ENCODE data around the gene VSIG10L. TPM values are rescaled to one million over a fixed set of nuclear protein-coding genes. Genes with fewer than 3 reads are reported as not detected.

VSIG10L gene
- total RNA-seq, 2 experiments from 2014 or later = 1.8 to 2.0 TPM

GRCh38 chr19:51372021-51372648, 30.2 kb upstream of the VSIG10L start:
- Mint-ChIP-seq H3K36me3 (ENCODE audit: low read depth) (peaks cover 46% of the 10 kb centered on the region), H3K4me3 (peak overlapping the region; percentile 96), H3K27ac (peak overlapping the region; percentile 100), H3K9me3 (ENCODE audit: insufficient read depth) (no peaks in the 10 kb centered on the region), H3K27me3 (ENCODE audit: low read depth) (no peaks in the 10 kb centered on the region), H3K4me1 (ENCODE audit: low read depth) (peaks cover 91% of the 10 kb centered on the region)
- ATAC-seq = no peak
- POLR2A ChIA-PET = interaction anchor here (0.8 to 5.6 kb wide), 8 partner anchors 9 to 76 kb away, joined by 3 to 68 read pairs (median 6); partner anchors contain the start of gene VSIG10L
- CTCF ChIA-PET = interaction anchor here (1.1 to 5.8 kb wide), 6 partner anchors 22 to 213 kb away, joined by 3 to 39 read pairs (median 5); no protein-coding TSS in a partner anchor
- DNase-seq = no peak

- CTCF ChIA-PET = interaction anchor here (0.8 to 5.8 kb wide), 5 partner anchors 23 to 69 kb away, joined by 3 to 39 read pairs (median 6); partner anchors contain the start of gene SIGLEC10
- Mint-ChIP-seq H3K4me3 (peak overlapping the region; percentile 96), H3K27ac (peak overlapping the region; percentile 100), H3K4me1 (ENCODE audit: low read depth) (peaks cover 85% of the 10 kb centered on the region), H3K27me3 (ENCODE audit: low read depth) (no peaks in the 10 kb centered on the region), H3K9me3 (ENCODE audit: insufficient read depth) (no peaks in the 10 kb centered on the region), H3K36me3 (ENCODE audit: low read depth) (peaks cover 53% of the 10 kb centered on the region)
- POLR2A ChIA-PET = interaction anchor here (1.7 to 5.6 kb wide), 4 partner anchors 9 to 30 kb away, joined by 5 to 68 read pairs (median 8); partner anchors contain the start of gene VSIG10L
- no peak for DNase-seq
- no peak for ATAC-seq
Measured at GRCh38 chr19:51371186-51371690, 29.3 kb upstream of the VSIG10L start.

- ChIA-PET POLR2A (interaction anchor here (5.6 kb wide), 1 partner anchor 25 kb away, joined by 68 read pairs; no protein-coding TSS in a partner anchor), CTCF (interaction anchor here (0.7 to 5.8 kb wide), 4 partner anchors 13 to 30 kb away, joined by 3 to 39 read pairs (median 4); no protein-coding TSS in a partner anchor)
- peak overlapping the region; percentile 96 for H3K4me3 Mint-ChIP-seq
- no peak for DNase-seq
- no peaks in the 10 kb centered on the region for H3K9me3 Mint-ChIP-seq (ENCODE audit: insufficient read depth)
- H3K36me3 Mint-ChIP-seq (ENCODE audit: low read depth) = peaks cover 54% of the 10 kb centered on the region
- H3K27me3 Mint-ChIP-seq (ENCODE audit: low read depth) = no peaks in the 10 kb centered on the region
- no peak for ATAC-seq
- H3K27ac Mint-ChIP-seq = peak overlapping the region; percentile 100
- H3K4me1 Mint-ChIP-seq (ENCODE audit: low read depth) = peaks cover 81% of the 10 kb centered on the region
Measured at GRCh38 chr19:51370230-51370629, 28.3 kb upstream of the VSIG10L start.

GRCh38 chr19:51368366-51369282, 26.7 kb upstream of the VSIG10L start, which contains the start of gene CLDND2:
Gene CLDND2, minus strand, starts transcription at chr19:51369003. Its CDS starts 426 bp downstream, at chr19:51368577.
- Mint-ChIP-seq H3K4me1 (ENCODE audit: low read depth) (peaks cover 78% of the 10 kb centered on the region), H3K36me3 (ENCODE audit: low read depth) (peaks cover 49% of the 10 kb centered on the region), H3K27me3 (ENCODE audit: low read depth) (no peaks in the 10 kb centered on the region), H3K4me3 (peak within 1 kb of the TSS; percentile 96), H3K9me3 (ENCODE audit: insufficient read depth) (no peaks in the 10 kb centered on the region), H3K27ac (peak within 1 kb of the TSS; percentile 94)
- ChIA-PET POLR2A (interaction anchor here (1.0 to 5.6 kb wide), 3 partner anchors 14 to 27 kb away, joined by 3 to 68 read pairs (median 17); no protein-coding TSS in a partner anchor), CTCF (interaction anchor here (0.7 to 5.8 kb wide), 7 partner anchors 10 to 73 kb away, joined by 3 to 39 read pairs (median 5); no protein-coding TSS in a partner anchor)
- ATAC-seq (no peak), DNase-seq (peak; percentile 53)

- DNase-seq (peak; percentile 99), ATAC-seq (peak; percentile 75)
- Mint-ChIP-seq H3K4me1 (ENCODE audit: low read depth) (peaks cover 77% of the 10 kb centered on the region), H3K27me3 (ENCODE audit: low read depth) (no peaks in the 10 kb centered on the region), H3K27ac (peak overlapping the region; percentile 94), H3K9me3 (ENCODE audit: insufficient read depth) (no peaks in the 10 kb centered on the region), H3K36me3 (ENCODE audit: low read depth) (peaks cover 49% of the 10 kb centered on the region), H3K4me3 (peak overlapping the region; percentile 96)
- ChIA-PET CTCF (interaction anchor here (1.1 to 1.8 kb wide), 5 partner anchors 24 to 74 kb away, joined by 4 to 15 read pairs (median 5); no protein-coding TSS in a partner anchor), POLR2A (interaction anchor here (1.0 to 1.5 kb wide), 2 partner anchors 13 to 27 kb away, joined by 3 to 17 read pairs; no protein-coding TSS in a partner anchor)
Measured at GRCh38 chr19:51367565-51368365, 25.8 kb upstream of the VSIG10L start.

GRCh38 chr19:51367255-51367564, 25.3 kb upstream of the VSIG10L start:
- H3K27ac Mint-ChIP-seq = peak overlapping the region; percentile 94
- H3K4me3 Mint-ChIP-seq = peak overlapping the region; percentile 96
- DNase-seq = no peak
- ChIA-PET POLR2A (interaction anchor here (1.0 to 1.5 kb wide), 2 partner anchors 13 to 28 kb away, joined by 3 to 17 read pairs; no protein-coding TSS in a partner anchor), CTCF (interaction anchor here (1.1 to 1.8 kb wide), 4 partner anchors 25 to 54 kb away, joined by 4 to 15 read pairs (median 4); no protein-coding TSS in a partner anchor)
- no peaks in the 10 kb centered on the region for H3K9me3 Mint-ChIP-seq (ENCODE audit: insufficient read depth)
- ATAC-seq = no peak
- H3K27me3 Mint-ChIP-seq (ENCODE audit: low read depth) = no peaks in the 10 kb centered on the region
- H3K36me3 Mint-ChIP-seq (ENCODE audit: low read depth) = peaks cover 49% of the 10 kb centered on the region
- H3K4me1 Mint-ChIP-seq (ENCODE audit: low read depth) = peaks cover 80% of the 10 kb centered on the region

- Mint-ChIP-seq H3K9me3 (ENCODE audit: insufficient read depth) (no peaks in the 10 kb centered on the region), H3K4me1 (ENCODE audit: low read depth) (peaks cover 81% of the 10 kb centered on the region), H3K27me3 (ENCODE audit: low read depth) (no peaks in the 10 kb centered on the region), H3K27ac (peak overlapping the region; percentile 94), H3K36me3 (ENCODE audit: low read depth) (peaks cover 45% of the 10 kb centered on the region), H3K4me3 (peak overlapping the region; percentile 96)
- ATAC-seq = peak; percentile 60
- DNase-seq = peak; percentile 96
- POLR2A ChIA-PET = interaction anchor here (1.0 to 1.7 kb wide), 3 partner anchors 28 to 32 kb away, joined by 3 to 18 read pairs (median 17); no protein-coding TSS in a partner anchor
- CTCF ChIA-PET = interaction anchor here (1.1 to 3.3 kb wide), 7 partner anchors 23 to 106 kb away, joined by 3 to 27 read pairs (median 7); no protein-coding TSS in a partner anchor
Measured at GRCh38 chr19:51366389-51367254, 24.7 kb upstream of the VSIG10L start.

- Mint-ChIP-seq H3K36me3 (ENCODE audit: low read depth) (peaks cover 41% of the 10 kb centered on the region), H3K9me3 (ENCODE audit: insufficient read depth) (no peaks in the 10 kb centered on the region), H3K27ac (peak within 1 kb of the TSS; percentile 94), H3K27me3 (ENCODE audit: low read depth) (no peaks in the 10 kb centered on the region), H3K4me3 (peak within 1 kb of the TSS; percentile 96), H3K4me1 (ENCODE audit: low read depth) (peaks cover 81% of the 10 kb centered on the region)
- ATAC-seq = no peak
- DNase-seq = no peak
- ChIA-PET POLR2A (interaction anchor here (1.0 to 2.8 kb wide), 4 partner anchors 10 to 33 kb away, joined by 3 to 18 read pairs (median 8); partner anchors contain the start of gene VSIG10L), CTCF (interaction anchor here (0.8 to 3.3 kb wide), 7 partner anchors 22 to 107 kb away, joined by 3 to 27 read pairs (median 5); no protein-coding TSS in a partner anchor)
Measured at GRCh38 chr19:51365965-51366388, 24.0 kb upstream of the VSIG10L start, which contains the start of gene ETFB. Gene ETFB, minus strand, starts transcription at chr19:51366388. Its CDS starts 62 bp downstream, at chr19:51366326.

GRCh38 chr19:51365211-51365964, 23.4 kb upstream of the VSIG10L start:
- CTCF ChIA-PET = interaction anchor here (0.6 to 3.3 kb wide), 12 partner anchors 11 to 107 kb away, joined by 3 to 27 read pairs (median 4); no protein-coding TSS in a partner anchor
- H3K27me3 Mint-ChIP-seq (ENCODE audit: low read depth) = no peaks in the 10 kb centered on the region
- DNase-seq = peak; percentile 44
- peak; percentile 8 for ATAC-seq
- H3K4me3 Mint-ChIP-seq = peak overlapping the region; percentile 96
- peak overlapping the region; percentile 94 for H3K27ac Mint-ChIP-seq
- H3K4me1 Mint-ChIP-seq (ENCODE audit: low read depth) = peaks cover 76% of the 10 kb centered on the region
- peaks cover 37% of the 10 kb centered on the region for H3K36me3 Mint-ChIP-seq (ENCODE audit: low read depth)
- H3K9me3 Mint-ChIP-seq (ENCODE audit: insufficient read depth) = no peaks in the 10 kb centered on the region
- POLR2A ChIA-PET = interaction anchor here (0.6 to 2.8 kb wide), 6 partner anchors 10 to 33 kb away, joined by 3 to 18 read pairs (median 4); partner anchors contain the start of gene VSIG10L

All from activated CD8-positive, alpha-beta T cell treated with anti-CD3 and anti-CD28 coated beads, Interleukin-2, amount 10 ng/mL, durations not matched to agents 7 days and 5 days (primary cell).